Stimulated activated naive CD4-positive, alpha-beta T cell (primary cell): ENCODE data around the gene ZNF469.

Experiments used
- DNase-seq, 6 experiments: peaks; one replicate each; lab custom pipeline; 2025; lab: John Stamatoyannopoulos, UW

ZNF469 gene

DNA sequence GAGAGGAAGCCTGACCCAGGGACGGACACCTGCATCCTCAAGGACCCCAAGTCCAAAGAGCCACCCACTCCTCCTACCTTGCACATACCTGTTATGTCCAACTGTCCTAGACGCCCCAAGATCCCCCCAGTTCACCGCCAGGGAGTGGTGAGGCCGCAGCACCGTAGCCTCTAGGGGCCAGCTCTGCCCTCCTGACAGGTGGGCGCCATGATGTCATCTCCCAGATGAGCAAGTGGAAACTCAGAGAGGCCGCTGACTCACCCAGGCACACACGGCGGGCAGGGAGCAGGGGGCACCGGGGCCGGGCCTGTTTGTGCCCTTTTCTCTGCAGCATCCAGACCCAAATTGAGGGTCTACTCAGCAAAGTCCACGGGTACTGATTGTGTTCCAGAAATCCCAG lies 4.8 kb upstream of the ZNF469 start:
- DNase-seq, result no peak

DNA sequence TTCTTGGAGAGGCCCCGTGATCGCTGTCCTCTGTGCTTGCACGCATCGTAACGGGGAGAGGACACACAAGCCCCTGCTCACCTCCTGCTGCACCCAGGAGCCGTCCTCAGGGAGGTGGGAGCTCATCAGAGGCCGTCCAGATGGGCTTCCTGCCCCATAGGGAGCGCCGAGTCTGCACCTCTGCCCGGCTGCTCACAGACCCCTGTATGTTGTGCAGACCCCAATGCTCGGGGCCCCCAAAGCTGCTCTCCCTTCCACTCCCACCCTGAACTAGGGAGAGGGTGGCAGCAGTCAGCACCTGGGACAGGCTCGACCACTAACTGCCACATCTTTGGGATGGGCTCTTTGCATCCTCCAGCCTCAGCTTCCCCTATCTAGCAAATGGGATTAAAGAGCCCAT lies 4.4 kb upstream of the ZNF469 start:
- no peak for DNase-seq

DNA sequence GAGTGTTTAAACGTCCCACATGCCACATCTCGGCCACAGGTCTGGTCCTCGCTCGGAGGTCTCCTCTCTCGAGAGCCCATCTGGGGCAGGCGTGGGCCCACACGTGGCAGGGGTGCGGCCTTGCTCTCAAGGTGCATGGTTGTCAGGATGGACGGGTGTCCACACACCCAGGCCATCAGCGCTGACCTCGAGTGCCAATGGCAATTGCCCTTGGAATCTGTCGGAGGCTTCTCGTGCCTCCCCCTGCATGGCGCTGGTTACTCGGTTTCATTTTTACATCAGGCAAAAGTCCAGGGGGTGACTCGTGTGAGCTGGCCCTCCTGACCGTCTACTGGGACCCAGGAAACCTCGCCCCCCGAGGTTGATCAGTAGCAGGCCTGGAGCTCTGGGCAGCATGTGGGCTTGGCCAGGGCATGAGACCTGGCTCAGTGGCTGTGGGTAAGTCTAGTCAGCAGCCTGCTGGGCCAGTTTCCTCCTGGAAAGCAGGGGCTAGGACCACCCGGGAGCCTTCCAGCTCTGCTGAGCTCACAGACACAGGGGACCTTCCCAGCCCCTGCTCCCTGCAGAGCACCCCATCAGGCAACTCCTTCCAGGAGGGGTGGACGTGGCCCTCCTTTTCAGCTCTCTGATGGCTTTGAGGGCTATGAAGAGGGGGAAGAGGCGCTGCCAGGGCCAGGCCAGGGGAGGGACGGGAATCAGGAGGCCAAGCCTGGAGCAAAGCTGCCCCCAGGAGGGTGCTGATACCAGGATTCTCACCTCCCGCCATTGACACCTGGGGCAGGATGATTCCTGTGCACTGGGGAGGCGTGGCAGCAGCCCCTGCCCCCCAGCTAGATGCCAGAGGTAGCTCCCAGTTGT lies 3.7 kb upstream of the ZNF469 start:
- no peak for DNase-seq

DNA sequence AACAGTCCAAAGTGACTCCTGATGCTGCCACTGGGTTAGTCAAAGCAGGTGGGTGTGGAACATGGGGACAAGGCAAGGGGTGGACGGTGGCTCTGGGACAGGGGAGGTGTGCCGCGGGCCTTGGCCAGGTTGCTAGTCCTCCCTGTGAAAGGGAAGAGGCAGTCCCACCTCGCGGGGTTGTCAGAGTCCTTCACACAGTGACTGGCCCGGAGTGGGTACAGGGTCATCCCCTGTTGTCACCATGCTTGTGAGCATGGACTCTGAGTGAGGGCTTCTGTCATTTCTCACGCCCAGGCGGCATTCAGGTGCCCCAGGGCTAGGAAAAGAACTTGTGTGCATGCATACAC lies 3.1 kb upstream of the ZNF469 start:
- no peak for DNase-seq

DNA sequence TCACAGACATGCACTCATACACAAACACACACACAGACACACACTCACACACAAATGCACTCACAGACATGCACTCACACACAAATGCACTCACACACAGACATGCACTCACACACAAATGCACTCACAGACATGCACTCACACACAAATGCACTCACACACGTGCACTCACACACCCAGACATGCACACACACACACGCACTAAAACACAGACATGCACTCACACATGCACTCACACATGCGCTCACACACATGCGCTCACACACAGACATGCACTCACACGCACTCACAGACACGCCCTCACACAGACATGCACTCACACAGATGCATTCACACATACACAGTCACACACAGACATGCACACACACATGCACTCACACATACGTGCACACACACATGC lies 2.7 kb upstream of the ZNF469 start:
- no peak for DNase-seq

DNA sequence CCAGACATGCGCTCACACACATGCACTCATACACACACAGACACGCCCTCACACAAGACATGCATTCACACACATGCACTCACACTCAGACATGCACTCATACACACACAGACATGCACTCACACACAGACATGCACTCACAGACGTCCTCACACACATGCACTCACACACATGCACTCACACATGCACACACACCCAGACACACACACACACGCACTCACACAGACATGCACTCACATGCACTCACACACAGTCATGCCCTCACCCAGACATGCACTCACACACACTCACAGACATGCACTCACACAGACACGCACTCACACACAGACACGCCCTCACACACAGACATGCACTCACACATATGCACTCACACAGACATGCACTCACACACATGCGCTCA lies 2.1 kb upstream of the ZNF469 start:
- DNase-seq, result no peak

DNA sequence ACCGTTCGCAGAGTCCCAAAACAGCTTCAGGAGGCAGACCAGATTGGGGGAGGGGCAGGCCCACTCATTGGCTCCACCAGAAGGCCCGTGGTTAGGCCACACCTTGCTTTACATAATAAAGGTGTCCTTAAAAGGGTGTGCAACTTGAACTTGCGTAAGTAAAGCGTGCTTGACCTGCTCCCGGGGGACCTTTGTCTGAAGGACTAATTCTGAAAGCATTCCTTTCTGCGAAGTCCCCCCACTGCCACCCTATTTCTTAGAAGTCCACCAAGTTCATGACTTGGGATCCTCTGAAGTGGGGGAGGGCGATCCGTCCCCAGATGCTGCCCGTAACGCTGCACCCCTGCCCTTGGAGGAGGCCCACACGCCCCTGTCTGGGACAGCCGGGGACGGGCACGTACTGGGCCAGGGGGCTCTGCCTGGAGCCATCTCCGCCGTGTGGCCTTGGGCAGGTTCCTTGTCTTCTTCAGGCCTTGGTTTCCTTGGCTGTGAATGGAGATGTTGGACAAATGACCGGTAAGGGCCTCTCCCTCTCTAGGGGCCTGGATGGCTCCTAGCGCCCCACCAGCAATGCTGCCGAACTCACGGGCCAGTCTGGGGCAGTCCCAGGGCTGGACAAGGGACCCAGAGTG lies 823 bp upstream of the ZNF469 start:
- no peak for DNase-seq

DNA sequence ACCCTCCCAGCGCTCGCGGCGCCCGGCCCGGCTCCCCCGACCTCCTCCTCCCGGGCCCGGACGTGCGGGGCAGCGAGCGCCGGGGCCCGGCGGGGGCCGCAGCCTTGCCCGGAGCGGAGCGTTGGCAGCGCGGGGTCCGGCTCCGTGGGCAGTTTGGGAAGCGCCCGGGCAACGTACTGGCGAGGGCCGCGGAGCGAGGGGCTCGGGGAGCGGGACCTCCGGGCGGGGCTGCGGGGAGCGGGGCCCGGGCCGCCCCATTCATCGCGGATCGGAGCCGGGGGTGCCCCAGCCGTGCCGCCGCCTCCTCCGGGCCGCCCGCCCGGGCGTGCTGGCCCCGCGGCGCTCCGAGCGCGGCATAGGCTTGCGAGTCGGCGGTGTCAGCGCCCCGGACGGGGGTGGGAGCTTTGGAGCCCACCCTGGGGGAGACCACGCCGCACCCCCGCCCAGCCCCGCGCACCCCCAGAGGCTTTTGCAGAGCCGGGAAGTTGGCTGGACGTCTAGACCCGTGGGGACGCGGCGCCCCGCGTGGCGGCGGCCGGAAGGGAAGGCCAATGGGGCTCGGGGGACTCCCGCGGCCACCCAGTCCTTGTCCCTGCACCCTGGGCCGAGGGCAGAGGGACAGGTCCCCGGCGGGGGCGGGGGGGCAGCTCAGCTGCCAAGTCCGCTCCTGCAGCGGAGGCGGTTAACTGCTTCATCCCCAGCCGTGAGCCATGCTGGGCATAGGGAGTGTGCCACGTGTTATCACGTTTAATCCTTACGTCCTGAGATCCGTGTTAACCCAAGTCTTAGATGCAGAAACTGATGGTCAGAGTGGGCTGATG lies 852 bp downstream of the ZNF469 start:
- no peak for DNase-seq

DNA sequence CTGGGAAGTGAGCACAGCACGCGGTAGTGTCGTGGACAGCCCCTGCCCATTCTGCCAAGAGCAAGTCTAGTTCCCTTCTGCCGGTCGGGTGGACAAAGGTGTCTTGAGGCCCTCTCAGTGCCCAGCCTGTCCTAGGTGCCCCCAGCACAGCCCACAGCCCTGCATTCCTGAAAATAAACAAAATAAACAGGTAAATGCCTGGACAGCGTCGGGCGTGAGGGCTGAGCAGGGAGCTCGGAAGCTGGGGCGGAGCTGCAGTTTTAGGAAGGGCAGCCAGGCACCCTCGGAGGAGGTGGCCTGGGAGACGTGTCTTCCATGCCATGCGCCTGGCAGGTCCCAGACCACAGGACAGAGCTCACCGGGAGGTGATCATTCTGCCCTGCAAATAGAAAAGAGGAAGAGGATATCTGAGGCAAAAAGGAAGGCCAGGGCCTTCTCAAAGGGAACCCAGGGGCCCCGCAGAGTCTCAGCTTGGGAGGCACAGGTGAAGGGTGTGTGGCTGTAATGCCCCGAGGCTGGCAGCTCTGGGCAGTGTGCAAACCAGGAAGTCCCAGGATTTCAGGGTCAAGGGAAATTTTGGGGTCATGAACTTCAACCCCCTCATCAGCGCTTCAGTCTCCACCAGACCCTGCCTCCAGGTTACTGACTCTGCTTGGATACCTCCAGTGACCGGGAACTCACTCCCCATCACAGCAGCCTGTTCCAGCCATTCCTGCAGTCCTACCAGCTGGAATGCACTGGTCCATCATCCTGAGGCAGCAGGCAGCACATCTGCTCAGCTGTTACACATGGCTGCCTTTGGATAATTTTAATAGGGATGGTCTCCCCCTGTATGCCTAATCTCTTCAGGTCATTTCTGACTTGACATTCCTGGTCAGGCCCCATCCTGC lies 1.7 kb downstream of the ZNF469 start:
- no peak for DNase-seq

DNA sequence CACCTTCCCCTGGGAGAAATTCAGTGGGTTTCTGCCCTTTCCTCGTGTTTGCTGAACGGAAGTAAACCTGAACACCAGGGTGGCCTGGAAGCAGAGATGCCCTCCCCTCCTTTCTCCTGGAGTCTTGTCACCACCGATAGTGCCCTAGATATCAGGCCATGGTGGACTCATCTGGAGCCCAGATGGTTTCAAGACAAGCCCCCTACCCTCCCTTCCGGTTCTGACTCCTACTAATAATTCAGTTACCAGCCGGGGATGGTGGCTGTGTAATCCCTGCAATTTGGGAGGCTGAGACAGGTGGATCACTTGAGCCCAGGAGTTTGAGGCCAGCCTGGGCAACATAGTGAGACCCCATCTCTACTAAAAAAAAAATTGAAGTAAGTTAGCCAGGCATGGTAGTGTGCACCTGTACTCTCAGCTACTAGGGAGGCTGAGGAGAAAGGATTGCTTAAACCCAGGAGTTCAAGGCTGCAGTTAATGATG lies 2.4 kb downstream of the ZNF469 start:
- DNase-seq, result no peak

DNA sequence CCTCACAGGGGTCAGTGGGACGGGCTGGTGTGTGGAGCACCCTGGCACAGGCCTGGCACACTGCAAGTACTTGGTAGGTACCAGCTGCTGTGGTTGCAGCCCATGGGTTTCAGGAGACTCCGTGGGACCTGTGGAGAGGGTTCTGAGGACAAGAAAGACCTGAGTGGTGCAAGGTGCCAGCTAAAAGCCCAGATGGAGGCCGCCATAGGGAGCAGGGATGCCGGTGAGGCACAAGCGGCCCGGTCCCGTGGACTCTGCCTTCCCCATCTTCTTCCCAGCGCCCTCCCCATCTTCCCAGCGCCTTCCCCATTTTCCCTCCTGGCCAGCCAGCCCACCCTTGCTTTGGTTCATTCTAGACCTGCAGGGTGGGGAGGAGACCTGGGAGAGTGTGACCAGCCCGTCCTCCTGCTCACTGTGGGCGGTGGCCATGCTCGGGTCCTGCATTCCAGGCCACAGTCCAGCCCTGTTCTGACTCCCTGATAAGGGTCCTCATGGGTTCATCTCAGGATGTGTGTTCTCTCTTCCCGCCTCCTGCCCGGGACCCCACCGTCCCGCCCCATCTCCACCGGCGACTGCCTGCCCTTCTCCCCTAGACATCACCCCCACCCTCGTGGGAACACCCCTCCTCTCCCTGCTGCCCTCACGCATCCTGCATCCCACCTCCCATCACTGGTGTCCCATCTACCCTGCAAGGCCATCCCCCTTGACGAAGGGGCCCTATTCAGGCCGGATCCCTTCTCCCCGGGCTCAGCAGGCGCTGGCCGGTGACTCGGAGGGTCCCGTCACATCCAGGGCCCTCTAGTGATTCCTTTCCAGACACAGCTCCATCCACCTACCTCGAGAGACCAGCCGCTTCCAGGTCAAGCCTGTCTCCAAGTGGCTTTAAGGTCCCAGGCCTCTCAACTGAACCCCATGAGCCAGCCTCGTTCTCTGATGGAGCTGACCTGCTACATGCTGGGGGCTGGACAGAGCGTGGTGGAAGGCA lies 3.4 kb downstream of the ZNF469 start:
- DNase-seq, result no peak

DNA sequence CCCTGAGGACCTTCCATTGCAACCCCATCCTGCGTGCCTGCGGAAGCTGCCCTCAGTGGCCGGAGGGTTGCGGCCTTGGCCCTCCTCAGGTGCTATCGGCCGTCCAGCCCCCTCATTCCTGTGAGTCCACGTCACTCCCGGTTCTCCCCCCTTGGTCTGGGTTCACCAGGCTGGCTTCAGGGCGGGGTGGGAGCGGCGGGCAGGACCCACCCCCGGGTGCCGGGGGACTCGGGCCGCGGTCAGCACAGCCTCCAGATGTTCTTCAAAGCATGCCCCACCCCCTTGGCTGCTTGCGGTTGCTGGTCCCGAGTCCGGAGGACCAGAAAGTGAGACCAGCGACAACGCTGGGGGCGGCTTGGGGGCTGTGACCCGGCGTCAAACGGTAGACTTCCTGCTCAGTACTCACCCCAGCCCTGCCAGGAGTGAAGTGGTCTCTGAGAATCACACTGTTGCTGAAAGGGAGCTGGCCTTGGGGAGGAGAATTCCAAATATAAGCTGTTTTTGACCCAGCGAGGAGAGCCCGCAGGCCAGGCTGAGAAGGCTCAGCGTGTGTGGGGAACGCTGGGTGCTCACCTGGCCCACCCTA lies 4.5 kb downstream of the ZNF469 start:
- DNase-seq, result no peak

DNA sequence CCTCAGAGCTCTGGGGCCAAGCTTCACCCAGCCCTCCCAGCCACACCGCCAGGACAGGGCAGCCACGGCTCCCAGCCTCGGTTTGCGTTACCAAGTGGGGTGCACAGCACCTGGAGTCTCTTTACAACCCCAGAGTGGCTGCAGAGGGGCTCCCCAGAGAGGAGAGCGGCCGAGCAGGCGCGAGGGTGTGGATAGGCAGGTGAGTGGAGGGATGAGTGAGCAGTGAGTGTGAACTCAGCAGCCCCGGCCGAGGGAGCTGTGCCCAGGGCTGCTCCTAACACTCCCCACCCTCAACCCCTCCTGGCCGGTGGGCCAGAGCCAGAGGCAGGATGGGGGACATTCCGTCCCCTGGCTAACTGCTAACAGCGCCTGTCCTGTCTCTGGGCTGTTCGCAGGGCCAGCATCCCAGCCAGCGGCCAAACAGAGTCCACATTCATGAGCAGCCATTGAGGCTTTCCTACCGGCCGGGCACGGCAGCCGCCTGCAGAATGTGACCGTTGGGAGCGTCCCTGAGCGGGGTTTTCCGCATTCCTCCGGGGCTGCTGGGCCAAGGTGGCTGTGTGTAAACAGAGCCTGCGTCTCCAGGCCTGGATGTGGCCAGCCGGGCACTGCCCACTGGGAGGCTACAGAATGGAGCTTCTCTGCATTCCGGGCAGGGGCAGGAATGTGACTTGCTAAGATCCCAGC lies 5.3 kb downstream of the ZNF469 start:
- DNase-seq, result no peak

DNA sequence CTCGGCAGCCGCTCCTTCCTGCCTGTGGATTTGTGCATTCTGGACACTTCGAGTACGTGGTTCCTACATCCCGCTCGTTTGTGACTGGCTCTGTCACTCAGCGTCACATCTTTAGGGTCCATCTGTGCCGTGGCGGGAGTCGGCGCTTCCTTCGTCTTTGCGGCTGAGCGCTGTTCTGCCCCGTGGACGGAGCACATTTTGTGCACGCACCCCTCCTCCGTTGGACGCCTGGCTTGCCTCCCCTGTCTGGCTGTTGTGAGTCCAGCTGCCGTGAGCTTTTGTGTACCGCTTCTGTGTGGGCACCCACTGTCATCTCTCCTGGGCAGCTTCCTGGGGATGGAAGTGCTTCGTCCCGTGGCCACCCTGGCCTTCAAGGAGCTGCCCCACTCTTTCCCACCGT lies 6.4 kb downstream of the ZNF469 start:
- DNase-seq, result no peak

DNA sequence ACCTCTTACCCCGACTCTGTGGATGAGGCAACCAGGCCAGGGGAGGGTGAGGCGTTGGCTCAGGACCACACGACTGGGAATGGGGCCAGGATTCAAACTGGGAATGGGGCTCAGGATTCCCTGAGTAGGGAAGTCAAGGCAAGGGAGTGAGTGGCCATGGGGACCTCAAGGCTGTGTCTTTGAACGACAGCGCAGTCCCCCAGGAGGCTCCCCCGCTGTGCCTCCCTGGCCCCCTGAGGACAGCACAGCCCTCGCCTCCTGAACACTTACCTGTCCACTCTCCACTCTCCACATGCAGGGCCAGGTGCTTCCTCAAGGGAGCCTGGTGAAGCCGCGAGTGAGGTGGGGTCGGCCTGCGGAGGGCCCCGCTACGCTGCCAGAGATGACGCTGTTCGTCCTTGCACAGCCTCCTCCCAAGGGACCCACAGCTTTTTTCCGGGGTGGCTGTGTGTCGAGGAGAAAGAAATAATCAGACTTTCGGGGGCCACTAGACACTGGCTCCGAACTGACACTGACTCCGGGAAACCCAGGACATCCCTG lies 6.9 kb downstream of the ZNF469 start:
- no peak for DNase-seq

DNA sequence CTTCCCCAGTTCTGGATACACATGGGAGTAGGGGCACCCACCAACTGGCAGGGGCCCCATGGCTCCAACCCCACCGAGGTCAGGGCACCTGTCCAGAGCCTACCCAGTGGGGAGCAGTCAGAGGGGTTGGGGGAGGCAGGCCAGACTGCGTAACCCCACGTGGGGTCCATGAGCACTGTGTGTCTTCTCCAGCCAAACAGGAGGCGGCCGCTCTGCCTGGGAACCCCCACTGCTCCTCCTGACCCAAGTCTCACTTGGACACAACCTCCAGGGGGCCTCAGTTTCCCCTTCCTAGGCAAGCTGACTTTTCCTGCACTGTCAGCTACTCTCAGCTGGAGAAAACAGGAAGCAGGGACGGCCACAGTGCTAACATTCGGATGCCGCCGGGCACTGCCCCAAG lies 7.5 kb downstream of the ZNF469 start:
- no peak for DNase-seq

DNA sequence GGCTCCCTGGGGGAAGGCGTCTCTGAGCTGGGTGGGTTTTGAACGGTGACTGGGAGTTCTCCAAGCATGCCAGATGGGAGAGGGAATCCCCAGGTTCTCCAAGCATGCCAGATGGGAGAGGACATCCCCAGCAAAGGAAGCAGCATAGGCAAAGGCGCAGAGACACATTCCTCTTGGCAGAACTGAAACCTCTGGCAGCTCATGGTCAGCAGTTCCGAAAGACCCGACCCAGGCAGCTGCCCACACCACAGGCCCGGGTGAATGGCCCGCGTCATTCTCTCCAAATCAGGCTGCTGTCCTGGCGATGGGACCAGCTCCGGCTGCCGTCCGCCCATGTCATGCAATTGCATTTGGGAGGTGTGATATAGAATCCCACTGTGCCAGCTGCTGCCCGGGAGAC lies 8.0 kb downstream of the ZNF469 start:
- DNase-seq, result no peak

DNA sequence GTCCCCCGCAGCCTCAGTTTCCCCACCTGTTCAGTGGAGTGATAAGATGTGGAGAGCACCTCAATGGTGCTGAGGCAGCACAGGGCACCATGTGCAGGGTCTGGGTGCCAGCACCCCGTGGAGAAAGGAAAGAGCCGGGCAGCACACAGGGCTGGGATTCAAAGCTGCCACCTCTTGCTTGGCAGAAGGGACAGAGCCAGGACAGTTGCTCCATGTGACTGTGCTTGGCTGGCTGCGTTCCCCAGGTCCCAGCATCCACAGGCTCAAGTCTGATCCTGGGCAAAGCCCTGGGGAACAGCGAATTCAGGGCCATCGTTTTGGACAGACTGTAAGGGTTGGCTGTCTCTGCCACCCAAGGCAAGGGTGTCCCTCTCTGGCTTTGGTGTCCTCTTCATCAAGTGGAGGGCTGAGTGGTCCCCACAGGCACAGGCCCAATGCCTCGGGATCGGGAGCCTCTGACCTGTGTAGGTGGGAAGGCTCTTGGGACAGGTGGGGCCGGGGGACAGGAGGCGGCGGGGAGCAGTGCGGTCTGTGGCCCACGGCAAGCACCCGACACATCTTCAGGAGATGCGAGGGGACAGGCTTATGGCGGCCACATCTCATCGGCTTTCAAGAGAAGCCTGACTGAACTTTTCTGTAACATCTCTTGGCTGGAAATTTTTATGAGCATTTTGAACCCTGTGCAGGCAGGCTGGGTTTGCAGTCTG lies 8.5 kb downstream of the ZNF469 start:
- DNase-seq, result no peak

DNA sequence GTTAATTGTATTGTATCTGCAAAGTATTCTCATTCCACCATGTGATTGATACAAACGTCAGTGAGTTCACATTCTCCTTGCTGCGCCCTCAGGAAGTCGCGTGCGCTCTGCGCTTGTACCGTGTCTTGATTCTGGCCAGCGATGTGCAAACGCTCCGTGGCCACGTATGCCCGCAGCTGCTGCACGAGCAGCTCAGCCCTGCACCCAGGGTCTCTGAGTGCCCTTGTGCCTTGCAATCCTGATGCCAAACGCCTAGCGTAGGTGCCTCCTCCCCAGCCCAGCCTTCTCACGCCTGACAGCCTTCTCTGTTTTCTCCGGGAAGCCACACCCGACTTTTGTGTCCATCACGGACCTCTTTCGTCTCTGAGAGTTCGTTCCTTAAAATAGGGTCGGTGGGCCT lies 9.4 kb downstream of the ZNF469 start:
- no peak for DNase-seq
